SU-DHL-6 (cell line): ENCODE data around the gene SLC25A25.

ENCODE experiments used
- H2AFZ ChIP-seq: fragments of 200-600 bp; sonication (generic); 2 replicates; pipeline ENCODE4 v1.6.1; 2014; ENCODE audit warnings: low read depth, mild to moderate bottlenecking, moderate library complexity, mixed read lengths, antibody characterized with exemption, low read length; ENCODE audit not compliant: severe bottlenecking
- H3F3A ChIP-seq: fragments of 200-600 bp; shearing (Covaris generic); 2 replicates; pipeline ENCODE4 v1.6.0; 2016; ENCODE audit warnings: antibody characterized with exemption, mild to moderate bottlenecking; ENCODE audit not compliant: insufficient read depth
- H3K27ac ChIP-seq: fragments of 200-600 bp; sonication (generic); 2 replicates; pipeline ENCODE4 v1.5.1; 2016; ENCODE audit warnings: low read depth, mild to moderate bottlenecking, low read length, moderate library complexity, mixed read lengths
- H3K27me3 ChIP-seq: fragments of 200-600 bp; sonication (generic), shearing (Covaris generic); 2 replicates; pipeline ENCODE4 v1.6.0; 2014; ENCODE audit warnings: mild to moderate bottlenecking, low read length
- H3K36me3 ChIP-seq: fragments of 200-600 bp; sonication (generic); 2 replicates; pipeline ENCODE4 v1.6.1; 2014; ENCODE audit warnings: mild to moderate bottlenecking, low read length, mixed read lengths
- H3K4me2 ChIP-seq: fragments of 300-600, 200-600 bp; shearing (Covaris generic), sonication (generic); 2 replicates; pipeline ENCODE4 v1.6.0; 2014; ENCODE audit warnings: low read length, low read depth, mild to moderate bottlenecking; ENCODE audit not compliant: poor library complexity, severe bottlenecking
- H3K4me3 ChIP-seq: fragments of 200-600 bp; sonication (generic); 2 replicates; pipeline ENCODE4 v1.5.1; 2014; ENCODE audit warnings: antibody characterized with exemption, low read length, mild to moderate bottlenecking, mixed read lengths; ENCODE audit not compliant: insufficient read depth, poor library complexity, severe bottlenecking
- H3K79me2 ChIP-seq: fragments of 200-600 bp; sonication (generic); 2 replicates; pipeline ENCODE4 v1.6.1; 2014; ENCODE audit warnings: mild to moderate bottlenecking, low read length, moderate library complexity; ENCODE audit not compliant: insufficient read depth
- H3K9ac ChIP-seq: fragments of 200-600 bp; sonication (generic); 2 replicates; pipeline ENCODE4 v1.7.0; 2014; ENCODE audit warnings: mild to moderate bottlenecking, low read length
- H3K9me2 ChIP-seq: fragments of 200-600 bp; sonication (generic); replicated peaks from 2 replicates; pipeline ENCODE4 v1.6.1; 2014; ENCODE audit warnings: low read length; ENCODE audit not compliant: insufficient read depth
- H3K9me3 ChIP-seq: fragments of 200-600 bp; sonication (generic); 2 replicates; pipeline ENCODE4 v1.6.1; 2014; ENCODE audit warnings: low read length, mixed read lengths; ENCODE audit not compliant: insufficient read depth
- H4K20me1 ChIP-seq: fragments of 200-600 bp; sonication (generic); 2 replicates; pipeline ENCODE4 v1.6.1; 2014; ENCODE audit warnings: low read depth, mild to moderate bottlenecking, antibody characterized with exemption, low read length, moderate library complexity, mixed read lengths
- EZH2phosphoT487 ChIP-seq: fragments of 200-600 bp; sonication (generic), shearing (Covaris generic); conservative IDR thresholded peaks from 2 replicates; pipeline ENCODE4 v1.6.1; 2018; ENCODE audit warnings: mild to moderate bottlenecking, antibody characterized with exemption, low read length, moderate library complexity, mixed read lengths
- TF ChIP-seq, protein P1 (sequence below): fragments of 200-600 bp; sonication (generic); IDR thresholded peaks from one replicate; pipeline ENCODE4 v1.5.1; 2017; ENCODE audit warnings: antibody characterized with exemption, mild to moderate bottlenecking, low read length, moderate library complexity; ENCODE audit not compliant: insufficient read depth, poor library complexity, severe bottlenecking

The SLC25A25 gene

GRCh38 chr9:128139621-128140020 is 71.6 kb downstream of the SLC25A25 start:
- H3K4me3 ChIP-seq, result no peak overlapping the region
- no peak overlapping the region for H2AFZ ChIP-seq
- TF ChIP-seq, protein P1, sequence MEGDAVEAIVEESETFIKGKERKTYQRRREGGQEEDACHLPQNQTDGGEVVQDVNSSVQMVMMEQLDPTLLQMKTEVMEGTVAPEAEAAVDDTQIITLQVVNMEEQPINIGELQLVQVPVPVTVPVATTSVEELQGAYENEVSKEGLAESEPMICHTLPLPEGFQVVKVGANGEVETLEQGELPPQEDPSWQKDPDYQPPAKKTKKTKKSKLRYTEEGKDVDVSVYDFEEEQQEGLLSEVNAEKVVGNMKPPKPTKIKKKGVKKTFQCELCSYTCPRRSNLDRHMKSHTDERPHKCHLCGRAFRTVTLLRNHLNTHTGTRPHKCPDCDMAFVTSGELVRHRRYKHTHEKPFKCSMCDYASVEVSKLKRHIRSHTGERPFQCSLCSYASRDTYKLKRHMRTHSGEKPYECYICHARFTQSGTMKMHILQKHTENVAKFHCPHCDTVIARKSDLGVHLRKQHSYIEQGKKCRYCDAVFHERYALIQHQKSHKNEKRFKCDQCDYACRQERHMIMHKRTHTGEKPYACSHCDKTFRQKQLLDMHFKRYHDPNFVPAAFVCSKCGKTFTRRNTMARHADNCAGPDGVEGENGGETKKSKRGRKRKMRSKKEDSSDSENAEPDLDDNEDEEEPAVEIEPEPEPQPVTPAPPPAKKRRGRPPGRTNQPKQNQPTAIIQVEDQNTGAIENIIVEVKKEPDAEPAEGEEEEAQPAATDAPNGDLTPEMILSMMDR, result no peak
- TF ChIP-seq EZH2phosphoT487, result no peak
- no peaks in the 10 kb centered on the region for H3K36me3 ChIP-seq
- no peaks in the 10 kb centered on the region for H3K9me3 ChIP-seq
- H3K27me3 ChIP-seq, result no peaks in the 10 kb centered on the region
- no peaks in the 10 kb centered on the region for H3K9me2 ChIP-seq
- no peaks in the 10 kb centered on the region for H3F3A ChIP-seq
- no peak overlapping the region for H3K9ac ChIP-seq
- no peaks in the 10 kb centered on the region for H3K79me2 ChIP-seq
- no peak overlapping the region for H3K4me2 ChIP-seq
- no peaks in the 10 kb centered on the region for H4K20me1 ChIP-seq
- no peak overlapping the region for H3K27ac ChIP-seq

- H3K36me3 ChIP-seq, result no peaks in the 10 kb centered on the region
- no peak overlapping the region for H3K4me2 ChIP-seq
- no peak overlapping the region for H3K27ac ChIP-seq
- no peaks in the 10 kb centered on the region for H4K20me1 ChIP-seq
- no peak overlapping the region for H3K4me3 ChIP-seq
- H3K27me3 ChIP-seq, result no peaks in the 10 kb centered on the region
- no peaks in the 10 kb centered on the region for H3F3A ChIP-seq
- no peak overlapping the region for H3K9ac ChIP-seq
- no peak overlapping the region for H2AFZ ChIP-seq
- H3K9me3 ChIP-seq, result no peaks in the 10 kb centered on the region
- TF ChIP-seq, protein P1, result no peak
- no peak for TF ChIP-seq EZH2phosphoT487
- no peaks in the 10 kb centered on the region for H3K79me2 ChIP-seq
- no peaks in the 10 kb centered on the region for H3K9me2 ChIP-seq
These were observed 73.6 kb downstream of the SLC25A25 start for GRCh38 chr9:128141604-128142003.

DNA sequence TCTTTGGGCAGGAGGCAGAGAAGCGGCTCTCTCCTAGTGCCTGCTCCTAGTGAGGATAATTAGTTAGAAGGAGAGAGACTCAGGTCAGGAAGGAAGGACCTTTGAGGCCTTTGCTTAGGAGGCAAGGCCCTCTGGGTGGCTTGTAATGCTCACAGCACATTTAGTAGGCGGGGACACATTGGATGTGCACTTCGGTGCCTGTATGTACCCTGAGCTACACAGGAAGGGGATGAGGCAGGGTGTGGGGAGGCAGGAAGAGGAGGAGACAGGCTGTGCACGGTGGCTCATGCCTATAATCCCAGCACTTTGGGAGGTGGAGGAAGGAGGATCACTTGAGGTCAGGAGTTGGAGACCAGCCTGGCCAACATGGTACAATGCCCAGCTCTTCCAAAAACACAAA is 74.0 kb downstream of the SLC25A25 start:
- Histone ChIP-seq H3K27me3 (no peaks in the 10 kb centered on the region), H3K9ac (no peak overlapping the region), H3F3A (no peaks in the 10 kb centered on the region), H3K9me2 (no peaks in the 10 kb centered on the region), H3K4me3 (no peak overlapping the region), H2AFZ (no peak overlapping the region), H3K27ac (no peak overlapping the region), H3K4me2 (no peak overlapping the region), H3K36me3 (no peaks in the 10 kb centered on the region), H4K20me1 (no peaks in the 10 kb centered on the region), H3K9me3 (no peaks in the 10 kb centered on the region), H3K79me2 (no peaks in the 10 kb centered on the region)
- TF ChIP-seq EZH2phosphoT487, result no peak
- TF ChIP-seq, protein P1, result no peak
